WI38 (cell line): ENCODE data around the gene ACACB.

Experiments used
- H3K4me3 ChIP-seq: 2 replicates; pipeline ENCODE4 v1.5.1; 2011; ENCODE audit warnings: low read depth, mild to moderate bottlenecking, control low read depth, low read length
- TF ChIP-seq, protein P1 (sequence below): IDR thresholded peaks from 2 replicates; pipeline ENCODE4 v1.5.1; 2012; ENCODE audit warnings: low read depth, mild to moderate bottlenecking, control low read depth, low read length

The ACACB gene

DNA sequence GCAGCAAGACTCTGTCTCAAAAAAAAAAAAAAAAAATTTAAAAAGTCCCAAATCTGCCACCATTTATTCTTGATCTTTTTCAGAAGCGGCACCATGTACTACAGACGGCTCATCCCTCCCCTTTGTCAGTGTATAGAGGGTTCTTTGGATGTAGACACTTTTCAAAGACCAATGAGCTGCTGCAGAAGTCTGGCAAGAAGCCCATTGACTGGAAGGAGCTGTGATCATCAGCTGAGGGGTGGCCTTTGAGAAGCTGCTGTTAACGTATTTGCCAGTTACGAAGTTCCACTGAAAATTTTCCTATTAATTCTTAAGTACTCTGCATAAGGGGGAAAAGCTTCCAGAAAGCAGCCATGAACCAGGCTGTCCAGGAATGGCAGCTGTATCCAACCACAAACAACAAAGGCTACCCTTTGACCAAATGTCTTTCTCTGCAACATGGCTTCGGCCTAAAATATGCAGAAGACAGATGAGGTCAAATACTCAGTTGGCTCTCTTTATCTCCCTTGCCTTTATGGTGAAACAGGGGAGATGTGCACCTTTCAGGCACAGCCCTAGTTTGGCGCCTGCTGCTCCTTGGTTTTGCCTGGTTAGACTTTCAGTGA lies 6.5 kb upstream of the ACACB start:
- no peak overlapping the region for H3K4me3 ChIP-seq
- TF ChIP-seq, protein P1, sequence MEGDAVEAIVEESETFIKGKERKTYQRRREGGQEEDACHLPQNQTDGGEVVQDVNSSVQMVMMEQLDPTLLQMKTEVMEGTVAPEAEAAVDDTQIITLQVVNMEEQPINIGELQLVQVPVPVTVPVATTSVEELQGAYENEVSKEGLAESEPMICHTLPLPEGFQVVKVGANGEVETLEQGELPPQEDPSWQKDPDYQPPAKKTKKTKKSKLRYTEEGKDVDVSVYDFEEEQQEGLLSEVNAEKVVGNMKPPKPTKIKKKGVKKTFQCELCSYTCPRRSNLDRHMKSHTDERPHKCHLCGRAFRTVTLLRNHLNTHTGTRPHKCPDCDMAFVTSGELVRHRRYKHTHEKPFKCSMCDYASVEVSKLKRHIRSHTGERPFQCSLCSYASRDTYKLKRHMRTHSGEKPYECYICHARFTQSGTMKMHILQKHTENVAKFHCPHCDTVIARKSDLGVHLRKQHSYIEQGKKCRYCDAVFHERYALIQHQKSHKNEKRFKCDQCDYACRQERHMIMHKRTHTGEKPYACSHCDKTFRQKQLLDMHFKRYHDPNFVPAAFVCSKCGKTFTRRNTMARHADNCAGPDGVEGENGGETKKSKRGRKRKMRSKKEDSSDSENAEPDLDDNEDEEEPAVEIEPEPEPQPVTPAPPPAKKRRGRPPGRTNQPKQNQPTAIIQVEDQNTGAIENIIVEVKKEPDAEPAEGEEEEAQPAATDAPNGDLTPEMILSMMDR, result no peak

DNA sequence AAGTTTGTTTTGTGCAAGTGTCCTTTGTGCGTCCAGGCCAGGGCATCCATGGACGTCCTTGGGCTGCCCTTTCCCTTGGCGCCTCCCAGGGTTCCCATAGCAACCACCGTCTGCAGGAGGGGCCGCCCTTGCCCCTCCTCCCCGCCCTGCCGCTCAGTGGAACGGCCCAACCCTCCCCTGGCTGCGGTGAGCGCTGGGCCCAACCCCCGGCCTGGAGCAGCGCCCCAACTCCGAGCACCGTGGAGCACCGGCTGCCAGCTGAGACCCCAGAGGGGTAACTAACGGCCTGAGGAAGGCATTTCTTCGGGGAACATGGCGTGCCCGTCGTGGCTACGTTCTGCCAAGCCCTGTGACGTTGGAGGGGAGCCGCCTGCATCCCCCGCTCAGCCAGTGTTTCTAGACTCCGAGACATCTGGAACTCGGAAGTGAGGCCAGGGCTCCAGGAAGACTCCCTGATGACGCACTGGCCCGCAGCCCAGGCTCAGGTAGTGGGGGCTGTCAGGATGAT lies 5.3 kb upstream of the ACACB start:
- peak overlapping the region; percentile 65 for H3K4me3 ChIP-seq
- TF ChIP-seq, protein P1, result no peak

DNA sequence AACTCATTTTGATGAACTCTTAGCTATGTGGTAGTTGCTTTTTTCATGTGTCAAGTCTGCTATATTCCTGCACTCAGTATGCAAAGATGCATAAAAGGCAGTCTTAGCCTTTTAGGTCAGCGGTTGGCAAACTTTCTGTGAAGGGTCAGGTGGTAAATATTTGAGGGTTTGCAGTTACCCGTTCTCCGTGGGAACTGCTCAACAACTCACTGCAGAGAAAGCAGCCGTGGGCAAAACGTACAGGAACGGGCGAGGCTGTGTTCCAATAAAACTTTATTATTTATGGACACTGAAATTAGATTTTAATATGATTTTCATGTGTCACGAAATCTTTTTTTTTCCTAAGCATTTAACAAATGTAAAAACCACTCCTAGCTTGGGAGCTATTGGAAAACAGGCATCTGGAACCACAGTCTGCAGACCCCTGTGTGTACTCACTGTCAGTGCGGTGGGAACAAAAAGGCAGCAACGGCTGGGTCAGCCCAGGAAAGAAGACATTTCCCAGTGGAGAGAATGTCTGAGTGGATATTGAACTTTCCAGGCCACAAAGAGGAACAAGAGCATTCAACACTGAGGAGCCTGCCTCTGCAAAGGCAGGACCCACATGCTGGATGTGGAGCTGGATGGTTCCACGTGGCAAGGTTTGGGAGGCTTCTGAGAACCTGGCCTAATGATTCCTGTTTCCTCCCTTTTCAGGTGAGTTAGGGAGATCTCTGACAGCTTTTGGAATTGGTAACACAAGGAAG lies 3.5 kb upstream of the ACACB start:
- no peak overlapping the region for H3K4me3 ChIP-seq
- TF ChIP-seq, protein P1, result no peak

DNA sequence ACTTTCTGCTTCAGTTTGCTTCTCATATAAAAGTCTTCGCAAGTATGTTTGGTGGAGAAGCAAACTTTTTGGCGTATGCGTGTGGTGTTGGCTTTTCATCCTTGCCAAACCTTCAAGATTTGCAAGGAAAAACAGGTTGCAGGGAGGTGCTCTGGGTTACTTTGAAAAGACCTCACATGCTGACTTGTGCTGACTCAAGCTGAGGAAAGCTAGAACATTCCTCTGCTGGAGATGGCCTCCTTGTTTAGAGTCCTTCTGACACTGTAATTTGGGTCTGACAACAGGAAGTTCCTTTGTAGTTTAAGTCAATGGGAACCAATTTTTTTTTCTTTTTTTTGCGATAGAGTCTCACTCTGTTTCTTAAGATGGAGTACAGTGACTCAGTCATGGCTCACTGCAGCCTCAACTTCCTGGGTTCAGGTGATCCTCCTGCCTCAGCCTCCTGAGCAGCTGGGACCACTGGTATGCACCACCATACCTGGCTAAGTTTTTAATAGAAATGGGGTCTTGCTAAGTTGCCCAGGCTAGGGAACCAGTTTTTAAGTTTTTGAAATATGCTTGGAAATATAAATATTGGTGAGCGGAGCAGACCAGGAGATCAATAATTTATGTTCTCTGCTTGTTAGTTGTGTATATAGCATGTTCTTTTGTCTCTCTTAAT lies 2.6 kb upstream of the ACACB start:
- TF ChIP-seq, protein P1, result no peak
- H3K4me3 ChIP-seq, result no peak overlapping the region

DNA sequence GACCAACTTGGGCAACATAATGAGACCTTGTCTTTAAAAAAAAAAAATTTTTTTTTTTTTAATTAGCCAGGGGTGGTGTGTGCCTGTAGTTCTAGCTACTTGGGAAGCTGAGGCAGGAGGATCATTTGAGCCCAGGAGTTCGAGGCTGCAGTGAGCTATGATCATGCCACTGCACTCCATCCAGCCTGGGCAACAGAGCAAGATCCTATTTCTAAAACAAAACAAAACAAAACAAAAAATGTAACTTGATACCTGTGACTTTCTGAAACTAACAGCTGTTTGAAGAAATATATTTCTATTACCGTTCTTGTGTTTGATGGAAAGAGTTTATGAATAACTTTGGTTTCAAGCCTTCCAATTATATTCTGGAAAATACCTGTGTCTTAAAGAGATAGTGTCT lies 1.7 kb upstream of the ACACB start:
- TF ChIP-seq, protein P1, result no peak
- no peak overlapping the region for H3K4me3 ChIP-seq

DNA sequence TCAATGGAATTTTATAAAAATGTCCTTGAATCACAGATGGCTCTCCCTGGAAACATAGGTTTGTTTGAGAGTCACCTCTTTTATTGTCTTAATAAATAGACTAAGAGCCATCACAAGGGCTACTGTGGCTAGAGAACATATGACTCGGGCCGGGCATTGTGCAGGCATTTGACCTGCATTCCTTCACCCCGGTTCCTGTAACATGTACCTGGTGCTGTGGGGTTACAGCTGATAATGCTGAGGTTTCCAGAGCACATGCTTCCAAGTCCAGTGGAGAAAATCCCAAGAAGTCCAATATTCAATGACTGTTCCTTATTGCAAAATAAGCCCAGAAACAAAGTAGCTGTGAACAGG lies 1.0 kb upstream of the ACACB start:
- TF ChIP-seq, protein P1, result no peak

DNA sequence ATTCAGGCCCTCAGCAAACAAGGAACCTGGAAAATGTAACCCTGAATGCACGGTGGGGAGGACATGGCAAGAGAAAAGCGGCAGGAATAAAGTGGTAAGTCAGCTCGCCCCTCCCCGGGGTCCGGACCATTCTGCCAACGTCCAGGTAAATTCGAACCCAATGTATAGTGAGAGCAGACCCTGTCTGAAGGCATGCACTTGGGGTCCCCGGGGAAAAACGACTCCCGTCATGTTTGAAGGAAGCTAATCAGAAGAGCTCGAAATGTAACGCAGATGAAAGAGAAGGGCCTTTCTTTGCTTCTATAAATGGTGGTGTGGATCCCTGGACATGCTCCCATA lies 193 bp downstream of the ACACB start:
- TF ChIP-seq, protein P1, result no peak
- no peak overlapping the region for H3K4me3 ChIP-seq

More for the DNA sequence above, 1.0 kb upstream of the ACACB start:
- H3K4me3 ChIP-seq, result no peak overlapping the region
